GM23338 (cell line): ENCODE results near the gene NPAS2.

Experiments
- CREB1 ChIP-seq: fragments of 250-450 bp; sonication (Bioruptor Pico); IDR thresholded peaks from 2 replicates; pipeline ENCODE4 v1.5.0; 2020; ENCODE audit warnings: low read depth, mild to moderate bottlenecking, moderate library complexity
- ETS1 ChIP-seq: IDR thresholded peaks from 2 replicates; pipeline ENCODE4 v1.6.1; 2016; ENCODE audit warnings: antibody characterized with exemption
- EZH2 ChIP-seq: fragments of 200-600 bp; sonication (generic); IDR thresholded peaks from one replicate; pipeline ENCODE4 v1.8.0; 2017; ENCODE audit warnings: antibody characterized with exemption, mild to moderate bottlenecking, low read depth; ENCODE audit not compliant: unreplicated experiment
- EZH2phosphoT487 ChIP-seq: fragments of 200-600 bp; sonication (generic); IDR thresholded peaks from one replicate; pipeline ENCODE4 v1.8.1; 2018; ENCODE audit warnings: antibody characterized with exemption; ENCODE audit not compliant: unreplicated experiment
- POLR2AphosphoS5 ChIP-seq: IDR thresholded peaks from 2 replicates; pipeline ENCODE4 v1.6.1; 2016; ENCODE audit warnings: antibody characterized with exemption, low read depth
- REST ChIP-seq: IDR thresholded peaks from one replicate; pipeline ENCODE4 v1.6.1; 2018; ENCODE audit warnings: antibody characterized with exemption; ENCODE audit not compliant: unreplicated experiment
- STAT1 ChIP-seq: IDR thresholded peaks from one replicate; pipeline ENCODE4 v1.6.1; 2016; ENCODE audit warnings: antibody characterized with exemption; ENCODE audit not compliant: unreplicated experiment
- ZNF331 ChIP-seq: fragments of 250-450 bp; sonication (Bioruptor Pico); IDR thresholded peaks from 2 replicates; pipeline ENCODE4 v1.5.0; 2020; ENCODE audit warnings: low read depth, mild to moderate bottlenecking, moderate library complexity
- TF ChIP-seq, protein P1 (sequence below), 2 experiments: fragments of 200-600 bp in 1 of 2; sonication (generic) in 1 of 2; conservative IDR thresholded peaks; 2 replicates each; pipeline versions ENCODE4 v1.5.1 to v1.6.1; 2016 to 2017; ENCODE audit warnings: antibody characterized with exemption in 2 of 2, low read depth in 2 of 2, mild to moderate bottlenecking in 2 of 2, moderate library complexity in 1 of 2

GRCh38 chr2:100959225-100959880 lies 139.4 kb downstream of the NPAS2 start:
- TF ChIP-seq, protein P1, sequence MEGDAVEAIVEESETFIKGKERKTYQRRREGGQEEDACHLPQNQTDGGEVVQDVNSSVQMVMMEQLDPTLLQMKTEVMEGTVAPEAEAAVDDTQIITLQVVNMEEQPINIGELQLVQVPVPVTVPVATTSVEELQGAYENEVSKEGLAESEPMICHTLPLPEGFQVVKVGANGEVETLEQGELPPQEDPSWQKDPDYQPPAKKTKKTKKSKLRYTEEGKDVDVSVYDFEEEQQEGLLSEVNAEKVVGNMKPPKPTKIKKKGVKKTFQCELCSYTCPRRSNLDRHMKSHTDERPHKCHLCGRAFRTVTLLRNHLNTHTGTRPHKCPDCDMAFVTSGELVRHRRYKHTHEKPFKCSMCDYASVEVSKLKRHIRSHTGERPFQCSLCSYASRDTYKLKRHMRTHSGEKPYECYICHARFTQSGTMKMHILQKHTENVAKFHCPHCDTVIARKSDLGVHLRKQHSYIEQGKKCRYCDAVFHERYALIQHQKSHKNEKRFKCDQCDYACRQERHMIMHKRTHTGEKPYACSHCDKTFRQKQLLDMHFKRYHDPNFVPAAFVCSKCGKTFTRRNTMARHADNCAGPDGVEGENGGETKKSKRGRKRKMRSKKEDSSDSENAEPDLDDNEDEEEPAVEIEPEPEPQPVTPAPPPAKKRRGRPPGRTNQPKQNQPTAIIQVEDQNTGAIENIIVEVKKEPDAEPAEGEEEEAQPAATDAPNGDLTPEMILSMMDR (conservative IDR thresholded peaks at IDR 0.05; ENCODE audit: low read depth in 2 of 2): no peak
- TF ChIP-seq REST: no peak
- no peak for TF ChIP-seq EZH2
- no peak for TF ChIP-seq POLR2AphosphoS5
- no peak for TF ChIP-seq CREB1 (CRISPR knock-in tag)
- no peak for TF ChIP-seq STAT1
- no peak for TF ChIP-seq ETS1
- no peak for TF ChIP-seq ZNF331 (CRISPR knock-in tag)
- no peak for TF ChIP-seq EZH2phosphoT487
